Measurements from ENCODE around the gene ASB3. TPM values are rescaled to one million over a fixed set of nuclear protein-coding genes. Genes with fewer than 3 reads are reported as not detected.
A peak's percentile ranks its signal among the peaks of the same experiment; 100 is the strongest.

Gene ASB3
- total and polyA plus RNA-seq, 9 of the 15 experiments (the other 6 are each of a cell fraction or from before 2014, with no cell fraction given), result 13.6 to 35.3 (median 18.7) TPM

DNA sequence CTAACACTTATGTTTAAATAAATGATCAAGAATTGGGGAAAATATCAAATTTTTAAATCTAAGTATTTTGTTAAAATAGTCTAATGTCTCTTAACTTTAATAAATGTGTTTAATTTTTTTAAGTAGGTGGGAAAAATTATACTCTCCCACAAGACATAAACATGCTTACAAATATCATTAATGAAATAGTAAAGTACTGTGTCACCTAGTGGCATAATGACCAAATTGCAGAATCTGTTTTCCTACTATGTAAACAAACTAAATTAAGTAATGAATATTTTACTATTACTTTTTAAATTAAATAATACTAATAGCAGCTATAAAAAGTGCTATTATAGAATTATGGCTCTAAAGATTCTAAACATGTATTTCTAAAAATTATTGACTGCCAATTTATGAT lies 71.2 kb downstream of the ASB3 start (continued):
- TF ChIP-seq, protein P1, sequence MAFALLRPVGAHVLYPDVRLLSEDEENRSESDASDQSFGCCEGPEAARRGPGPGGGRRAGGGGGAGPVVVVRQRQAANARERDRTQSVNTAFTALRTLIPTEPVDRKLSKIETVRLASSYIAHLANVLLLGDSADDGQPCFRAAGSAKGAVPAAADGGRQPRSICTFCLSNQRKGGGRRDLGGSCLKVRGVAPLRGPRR (CRISPR knock-in tag; IDR thresholded peaks at IDR 0.05), result no peak
- TF ChIP-seq REST (IDR thresholded peaks at IDR 0.05; ENCODE audit: borderline replicate concordance) (peak; percentile 21; the same call in 1 of the 2 replicates), REST (CRISPR knock-in tag; IDR thresholded peaks at IDR 0.05; ENCODE audit: low read depth) (no peak), POU5F1 (IDR thresholded peaks at IDR 0.05; ENCODE audit: borderline replicate concordance, low read depth, low read length, partially characterized antibody) (no peak), ZNF57 (CRISPR knock-in tag; IDR thresholded peaks at IDR 0.05) (no peak), FOXK1 (CRISPR knock-in tag; IDR thresholded peaks at IDR 0.05; ENCODE audit: borderline replicate concordance) (no peak)
